ENCODE measurements around the gene NGFR.

The NGFR gene

DNA sequence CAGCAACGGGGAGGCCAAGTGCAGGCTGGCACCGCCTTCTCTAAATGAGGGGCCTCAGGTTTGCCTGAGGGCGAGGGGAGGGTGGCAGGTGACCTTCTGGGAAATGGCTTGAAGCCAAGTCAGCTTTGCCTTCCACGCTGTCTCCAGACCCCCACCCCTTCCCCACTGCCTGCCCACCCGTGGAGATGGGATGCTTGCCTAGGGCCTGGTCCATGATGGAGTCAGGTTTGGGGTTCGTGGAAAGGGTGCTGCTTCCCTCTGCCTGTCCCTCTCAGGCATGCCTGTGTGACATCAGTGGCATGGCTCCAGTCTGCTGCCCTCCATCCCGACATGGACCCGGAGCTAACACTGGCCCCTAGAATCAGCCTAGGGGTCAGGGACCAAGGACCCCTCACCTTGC is 18.5 kb downstream of the NGFR start:
- in situ Hi-C loops (cut with HindIII; ENCODE audit: low sequenced_read_pairs): no loop called here

DNA sequence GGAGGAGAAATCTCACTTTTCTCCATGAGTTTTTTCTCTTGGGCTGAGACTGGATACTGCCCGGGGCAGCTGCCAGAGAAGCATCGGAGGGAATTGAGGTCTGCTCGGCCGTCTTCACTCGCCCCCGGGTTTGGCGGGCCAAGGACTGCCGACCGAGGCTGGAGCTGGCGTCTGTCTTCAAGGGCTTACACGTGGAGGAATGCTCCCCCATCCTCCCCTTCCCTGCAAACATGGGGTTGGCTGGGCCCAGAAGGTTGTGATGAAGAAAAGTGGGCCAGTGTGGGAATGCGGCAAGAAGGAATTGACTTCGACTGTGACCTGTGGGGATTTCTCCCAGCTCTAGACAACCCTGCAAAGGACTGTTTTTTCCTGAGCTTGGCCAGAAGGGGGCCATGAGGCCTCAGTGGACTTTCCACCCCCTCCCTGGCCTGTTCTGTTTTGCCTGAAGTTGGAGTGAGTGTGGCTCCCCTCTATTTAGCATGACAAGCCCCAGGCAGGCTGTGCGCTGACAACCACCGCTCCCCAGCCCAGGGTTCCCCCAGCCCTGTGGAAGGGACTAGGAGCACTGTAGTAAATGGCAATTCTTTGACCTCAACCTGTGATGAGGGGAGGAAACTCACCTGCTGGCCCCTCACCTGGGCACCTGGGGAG is 19.1 kb downstream of the NGFR start:
- in situ Hi-C loops (cut with HindIII; ENCODE audit: low sequenced_read_pairs): no loop called here

DNA sequence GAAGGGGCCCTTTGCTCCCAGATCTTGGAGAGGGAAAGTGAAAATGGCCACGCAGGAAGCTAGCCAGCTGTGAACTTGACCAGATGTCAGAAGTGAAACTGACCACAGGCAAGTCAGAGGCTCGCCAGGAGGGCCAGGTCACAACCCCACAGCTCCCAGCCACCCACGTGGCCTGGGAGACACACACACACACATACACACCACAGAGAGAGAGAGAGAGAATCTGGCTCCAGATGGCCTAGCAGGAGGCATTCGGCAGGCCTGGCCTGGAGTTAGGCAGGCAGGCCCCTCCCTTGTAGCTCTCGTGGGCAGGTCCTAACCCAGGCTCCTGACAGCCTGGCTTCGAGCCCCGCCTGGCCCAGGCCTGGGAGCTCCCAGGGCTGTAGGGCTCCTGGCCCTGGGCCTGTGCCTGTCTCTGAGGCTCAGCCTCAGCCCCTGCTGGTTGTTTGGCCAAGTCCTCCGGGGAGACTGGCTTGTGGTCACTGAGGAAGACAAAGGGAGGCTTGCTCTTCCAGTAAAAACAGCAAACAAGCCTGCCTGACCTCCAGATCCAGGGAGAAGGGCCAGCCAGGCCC is 20.2 kb downstream of the NGFR start:
- in situ Hi-C loops (cut with HindIII; ENCODE audit: low sequenced_read_pairs): no loop called here

DNA sequence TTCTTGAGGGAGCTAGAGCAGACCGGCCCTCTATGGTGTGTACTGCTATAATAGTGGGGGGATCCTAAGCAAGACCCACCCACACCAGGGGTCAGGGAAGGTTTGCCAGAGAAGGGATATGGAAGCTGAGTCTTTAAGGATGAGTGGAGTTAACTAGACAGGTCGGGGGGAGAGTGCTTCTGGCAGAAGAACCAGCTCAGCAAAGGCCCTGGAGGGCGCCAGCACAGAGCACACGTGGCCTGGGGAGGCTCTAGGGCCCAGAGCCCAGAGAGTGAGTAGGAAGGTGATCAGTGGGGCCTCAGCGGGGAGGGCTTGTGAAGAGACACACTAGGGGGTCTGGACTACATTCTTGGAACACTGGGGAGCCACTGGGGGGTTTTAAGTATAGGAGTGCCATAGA is 21.1 kb downstream of the NGFR start:
- in situ Hi-C loops (cut with HindIII; ENCODE audit: low sequenced_read_pairs): no loop called here

GRCh38 chr17:49518346-49519078 is 23.4 kb downstream of the NGFR start:
- in situ Hi-C loops (cut with HindIII; ENCODE audit: low sequenced_read_pairs): no loop called here

- in situ Hi-C loops (cut with HindIII; ENCODE audit: low sequenced_read_pairs): no loop called here
Measured at GRCh38 chr17:49519781-49520180, 24.7 kb downstream of the NGFR start.

GRCh38 chr17:49520386-49521087 is 25.4 kb downstream of the NGFR start:
- in situ Hi-C loops (cut with HindIII; ENCODE audit: low sequenced_read_pairs): no loop called here

DNA sequence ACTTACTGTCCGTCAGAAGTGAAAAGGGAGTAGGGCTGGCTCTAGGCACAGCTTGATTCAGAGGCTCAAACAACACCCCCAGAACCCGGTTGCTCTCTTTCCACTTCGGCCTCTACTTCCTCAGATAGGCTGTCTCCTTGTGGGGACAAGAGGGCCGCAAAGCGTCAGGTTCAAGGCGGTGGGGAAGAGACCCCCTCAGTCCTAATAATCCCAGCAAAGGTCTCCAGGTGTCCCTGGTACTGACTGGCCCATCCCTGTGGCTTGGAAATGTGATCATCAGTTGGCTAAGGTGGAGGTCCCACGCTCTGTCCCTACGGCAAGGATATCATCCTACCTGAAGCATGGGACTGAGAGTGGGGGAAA is 26.0 kb downstream of the NGFR start:
- in situ Hi-C loops (cut with HindIII; ENCODE audit: low sequenced_read_pairs): no loop called here

DNA sequence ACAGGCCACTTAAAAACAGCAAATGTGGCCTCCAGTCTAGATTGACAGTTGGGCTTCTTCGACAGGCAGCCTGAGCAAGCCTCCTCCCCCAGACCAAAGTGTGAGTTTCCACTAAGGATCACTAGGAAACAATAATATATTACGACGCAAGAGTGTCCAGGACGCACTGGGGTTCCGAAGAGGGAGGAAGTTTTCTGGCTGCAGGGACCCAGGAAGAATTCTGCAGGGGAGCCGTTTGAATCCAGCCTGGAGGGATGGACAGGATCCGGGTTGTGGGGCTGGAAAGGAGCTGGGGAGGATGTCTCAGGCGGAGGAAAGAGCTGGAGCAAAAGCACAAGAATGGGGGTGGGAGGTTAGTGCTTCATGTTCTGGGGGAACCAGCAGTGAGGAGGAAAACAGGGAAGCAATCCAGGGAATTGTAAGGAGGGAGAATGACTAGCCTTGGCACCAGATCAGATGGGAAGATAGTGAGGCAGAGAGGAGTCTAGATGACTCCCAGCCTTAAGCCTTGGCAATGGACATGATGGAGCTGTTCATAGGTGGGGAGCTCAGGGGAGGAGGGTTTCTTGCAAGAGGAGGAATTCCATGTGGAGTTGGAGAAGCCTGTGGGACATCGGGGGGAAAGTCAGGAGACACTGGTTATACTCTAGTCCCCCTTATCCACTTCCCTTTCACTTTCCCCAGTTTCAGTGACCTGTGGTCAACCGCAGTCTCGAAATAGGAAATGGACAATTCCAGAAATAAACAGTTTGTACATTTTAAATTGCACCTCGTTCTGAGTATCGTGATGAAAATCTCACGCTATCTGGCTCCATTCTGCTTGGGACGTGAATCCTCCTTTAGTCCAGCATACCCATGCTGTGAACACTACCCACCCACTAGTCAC is 26.6 kb downstream of the NGFR start:
- in situ Hi-C loops (cut with HindIII; ENCODE audit: low sequenced_read_pairs): no loop called here

DNA sequence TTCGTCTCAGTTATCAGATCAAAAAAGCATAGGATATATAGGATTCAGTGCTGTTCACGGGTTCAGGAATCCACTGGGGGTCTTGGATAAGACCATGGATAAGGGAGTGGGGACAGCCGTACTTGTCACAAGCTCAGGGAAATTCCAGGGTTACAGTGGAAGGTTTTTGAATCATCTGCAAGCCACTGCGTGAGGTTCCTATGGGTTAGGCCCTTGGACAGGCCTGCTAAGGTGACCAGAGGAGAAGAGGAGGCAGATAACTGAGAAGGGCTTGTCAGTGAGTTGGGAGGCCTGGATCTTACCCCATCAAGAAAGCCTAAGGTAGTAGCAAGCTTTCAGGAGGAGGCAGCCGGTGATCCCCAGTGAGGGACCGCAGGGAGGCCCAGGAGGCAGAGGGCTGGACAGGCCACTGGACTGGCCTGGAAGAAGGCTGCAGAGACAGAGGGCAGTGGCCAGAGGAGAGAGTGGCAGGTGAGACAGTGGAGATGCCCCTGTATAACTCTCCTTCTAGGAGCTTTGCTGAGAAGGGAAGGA is 27.3 kb downstream of the NGFR start:
- in situ Hi-C loops (cut with HindIII; ENCODE audit: low sequenced_read_pairs): no loop called here

DNA sequence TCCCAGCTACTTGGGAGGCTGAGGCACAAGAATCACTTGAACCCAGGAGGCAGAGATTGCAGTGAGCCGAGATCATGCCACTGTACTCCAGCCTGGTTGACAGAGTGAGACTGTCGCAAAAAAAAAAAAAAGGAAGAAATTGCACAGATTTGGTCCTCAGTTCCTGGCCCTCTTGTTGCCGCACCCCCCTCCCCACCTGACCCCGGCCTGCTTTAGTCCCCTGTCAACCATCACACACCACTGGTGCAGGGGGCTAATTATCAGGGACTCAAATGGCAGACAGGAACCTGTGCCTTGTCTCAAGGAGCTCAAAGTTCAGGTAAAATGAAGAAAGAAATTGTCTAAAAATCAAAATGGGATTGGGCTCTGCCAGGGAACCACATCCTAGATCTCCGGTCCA is 28.1 kb downstream of the NGFR start:
- in situ Hi-C loops (cut with HindIII; ENCODE audit: low sequenced_read_pairs): no loop called here

GRCh38 chr17:49523706-49524472 is 28.8 kb downstream of the NGFR start:
- in situ Hi-C loops (cut with HindIII; ENCODE audit: low sequenced_read_pairs): no loop called here

DNA sequence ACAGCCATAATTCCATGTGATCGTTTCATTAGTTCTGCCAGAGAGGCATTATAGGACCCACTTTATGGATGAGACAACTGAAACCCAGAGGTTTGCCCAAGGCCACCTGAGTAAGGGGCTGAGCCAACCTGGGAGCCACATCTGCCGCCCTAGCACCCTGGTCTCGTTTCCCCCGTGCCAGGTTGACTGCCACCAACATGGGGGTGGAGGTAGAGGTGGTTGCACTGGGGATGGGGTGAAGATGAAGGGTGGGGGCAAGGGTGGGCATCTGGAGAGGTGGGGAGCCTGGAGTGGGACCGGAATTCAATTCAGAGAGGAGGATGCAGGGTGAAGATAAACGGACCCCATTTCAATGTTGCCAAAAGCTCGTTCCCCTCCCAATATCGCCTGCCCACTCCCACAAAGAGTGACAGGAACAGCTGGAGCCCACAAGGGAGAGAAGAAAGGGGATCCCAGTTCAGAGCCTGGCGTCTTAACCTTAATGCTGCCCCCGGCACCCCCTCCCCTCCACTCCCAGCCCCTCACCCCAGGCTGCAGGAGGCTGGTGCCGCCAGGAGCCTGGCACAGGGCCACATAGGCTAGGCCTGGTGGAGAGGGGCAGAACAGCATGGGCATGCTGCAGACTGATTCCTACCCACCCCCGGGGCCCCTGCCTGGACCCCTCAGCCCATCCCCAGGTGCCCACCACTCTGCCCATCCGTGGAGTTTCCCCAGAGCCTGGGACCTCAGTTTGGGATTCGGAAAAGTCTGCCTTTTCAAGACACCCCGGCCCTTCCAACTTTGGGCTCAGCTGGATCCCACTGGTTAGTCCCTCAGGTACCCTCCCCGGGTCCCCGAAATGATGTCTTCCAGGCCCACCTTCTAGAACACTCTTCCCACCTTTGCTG is 29.6 kb downstream of the NGFR start:
- in situ Hi-C loops (cut with HindIII; ENCODE audit: low sequenced_read_pairs): no loop called here

GRCh38 chr17:49525831-49526741 is 31.0 kb downstream of the NGFR start:
- in situ Hi-C loops (cut with HindIII; ENCODE audit: low sequenced_read_pairs): no loop called here

DNA sequence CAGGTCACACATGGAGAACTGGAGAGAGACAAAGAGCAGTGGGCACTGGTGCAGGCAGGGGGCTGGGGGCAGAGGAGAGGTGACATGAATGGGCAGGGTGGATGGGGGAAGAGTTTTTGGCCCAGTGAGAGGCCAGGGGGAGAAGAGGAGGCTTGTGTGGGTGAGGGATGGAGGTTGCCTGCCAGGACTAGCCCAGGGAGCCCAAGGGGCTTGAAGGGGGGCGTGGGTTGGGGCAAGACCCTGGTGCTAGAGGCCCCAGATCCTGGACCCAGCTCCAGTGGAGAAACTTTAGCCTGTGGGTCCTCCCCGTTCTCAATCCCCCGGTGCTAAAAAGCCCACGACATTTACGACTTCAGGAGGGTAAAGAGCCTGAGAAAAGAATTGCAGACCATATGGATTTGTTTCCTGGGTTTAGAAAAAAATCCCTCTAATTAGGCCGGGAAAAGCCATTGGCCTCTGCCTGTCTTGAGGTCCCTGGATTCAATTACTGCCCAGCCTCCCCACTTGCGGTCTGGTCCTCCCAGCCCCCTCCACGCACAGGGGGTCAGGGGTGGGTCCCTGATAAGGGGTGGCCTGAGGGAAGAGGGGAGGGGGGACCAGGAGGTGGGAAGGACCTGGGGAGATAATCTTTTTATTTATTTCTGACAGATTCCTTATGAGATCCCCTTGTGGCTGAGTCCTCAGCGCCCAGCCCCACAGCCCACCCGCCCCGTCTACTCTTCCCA is 33.0 kb downstream of the NGFR start:
- in situ Hi-C loops (cut with HindIII; ENCODE audit: low sequenced_read_pairs): no loop called here

DNA sequence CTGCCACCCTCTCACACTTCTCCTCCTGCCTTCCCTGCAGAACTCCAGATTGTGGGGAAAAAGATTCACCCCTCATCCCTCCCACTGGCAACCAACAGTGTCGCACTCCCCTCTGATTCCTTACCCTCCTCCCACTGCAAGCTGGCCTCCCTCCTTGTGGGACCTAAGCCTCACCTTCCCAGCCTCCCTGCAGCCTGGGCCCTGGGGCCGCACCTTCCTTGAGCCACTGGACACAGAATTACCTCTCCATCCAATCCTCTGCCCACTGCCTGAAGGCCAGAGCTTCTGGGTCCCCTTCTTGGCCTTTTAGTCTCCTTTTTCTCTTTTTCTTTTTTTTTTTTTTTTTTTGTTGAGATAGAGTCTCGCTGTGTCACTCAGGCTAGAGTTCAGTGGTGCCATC is 33.9 kb downstream of the NGFR start:
- in situ Hi-C loops (cut with HindIII; ENCODE audit: low sequenced_read_pairs): no loop called here

- in situ Hi-C loops (cut with HindIII; ENCODE audit: low sequenced_read_pairs): no loop called here
Measured at GRCh38 chr17:49530118-49530517, 35.0 kb downstream of the NGFR start.
